H1 (cell line): Measurements from ENCODE around the gene WWP2. TPM values are rescaled to one million over a fixed set of nuclear protein-coding genes. Genes with fewer than 3 reads are reported as not detected.

Source experiments
- EGR1 ChIP-seq: IDR thresholded peaks from 2 replicates; pipeline ENCODE4 v1.6.1; 2011; ENCODE audit warnings: low read depth, low read length, borderline replicate concordance
- JUN ChIP-seq: IDR thresholded peaks from 2 replicates; pipeline ENCODE4 v1.6.1; 2011; ENCODE audit warnings: low read depth, mild to moderate bottlenecking, improper control_type of control experiment, low read length
- TEAD4 ChIP-seq: IDR thresholded peaks from 2 replicates; pipeline ENCODE4 v1.6.1; 2012; ENCODE audit warnings: low read depth, low read length, inconsistent platforms, mixed read lengths
- polyA plus RNA-seq, 7 experiments: library from polyadenylated mRNA; depleted of rRNA in 3 of 7; stranded (reverse) in 5 of 7; unstranded in 2 of 7; fragments of >200 nt in 5 of 7; fragments of 200-250 nt in 2 of 7; gene quantifications; 1 replicate in 5 of 7; 2 replicates in 1 of 7; 4 replicates in 1 of 7; pipeline versions ENCODE4 v1.2.1 to v1.2.3, GENCODE V29; 2011 to 2013; ENCODE audit warnings: missing spikeins in 2 of 7, mixed read lengths in 2 of 7
- total RNA-seq: library from RNA; stranded (reverse); fragmentation: NEBNext Ultra II Directional; extraction: Animal tissue kit (Norgen Biotek cat#: 25700); gene quantifications from 2 replicates; pipeline ENCODE4 v1.2.1, GENCODE V29; 2021
- TF ChIP-seq, protein P1 (sequence below): fragments of 300-600 bp; sonication (generic); IDR thresholded peaks from 2 replicates; pipeline ENCODE4 v1.7.1; 2012; ENCODE audit warnings: low read length, moderate library complexity, mild to moderate bottlenecking, inconsistent platforms; ENCODE audit not compliant: insufficient replicate concordance

The WWP2 gene
- total and polyA plus RNA-seq, 2 of the 8 experiments (the other 6 are each of a cell fraction or from before 2014, with no cell fraction given): 14.1 to 42.2 TPM

DNA sequence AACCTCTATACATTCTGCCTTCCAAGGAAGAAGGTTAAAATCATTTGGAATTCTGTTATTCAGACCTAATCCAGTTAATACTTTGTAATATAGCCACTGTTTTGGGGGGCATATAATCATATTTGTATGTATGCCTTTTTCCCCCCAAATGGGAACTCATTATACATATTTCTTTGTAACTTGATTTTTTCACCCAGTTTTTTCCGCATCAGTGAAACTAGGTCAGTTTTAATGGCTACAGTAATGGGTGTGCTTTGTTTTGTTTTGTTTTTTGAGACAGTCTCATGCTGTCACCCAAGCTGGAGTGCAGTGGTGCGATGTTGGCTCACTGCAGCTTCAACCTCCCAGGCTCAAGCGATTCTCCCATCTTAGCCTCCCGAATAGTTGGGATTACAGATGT lies 54.9 kb downstream of the WWP2 start (continued):
- TF ChIP-seq, protein P1, sequence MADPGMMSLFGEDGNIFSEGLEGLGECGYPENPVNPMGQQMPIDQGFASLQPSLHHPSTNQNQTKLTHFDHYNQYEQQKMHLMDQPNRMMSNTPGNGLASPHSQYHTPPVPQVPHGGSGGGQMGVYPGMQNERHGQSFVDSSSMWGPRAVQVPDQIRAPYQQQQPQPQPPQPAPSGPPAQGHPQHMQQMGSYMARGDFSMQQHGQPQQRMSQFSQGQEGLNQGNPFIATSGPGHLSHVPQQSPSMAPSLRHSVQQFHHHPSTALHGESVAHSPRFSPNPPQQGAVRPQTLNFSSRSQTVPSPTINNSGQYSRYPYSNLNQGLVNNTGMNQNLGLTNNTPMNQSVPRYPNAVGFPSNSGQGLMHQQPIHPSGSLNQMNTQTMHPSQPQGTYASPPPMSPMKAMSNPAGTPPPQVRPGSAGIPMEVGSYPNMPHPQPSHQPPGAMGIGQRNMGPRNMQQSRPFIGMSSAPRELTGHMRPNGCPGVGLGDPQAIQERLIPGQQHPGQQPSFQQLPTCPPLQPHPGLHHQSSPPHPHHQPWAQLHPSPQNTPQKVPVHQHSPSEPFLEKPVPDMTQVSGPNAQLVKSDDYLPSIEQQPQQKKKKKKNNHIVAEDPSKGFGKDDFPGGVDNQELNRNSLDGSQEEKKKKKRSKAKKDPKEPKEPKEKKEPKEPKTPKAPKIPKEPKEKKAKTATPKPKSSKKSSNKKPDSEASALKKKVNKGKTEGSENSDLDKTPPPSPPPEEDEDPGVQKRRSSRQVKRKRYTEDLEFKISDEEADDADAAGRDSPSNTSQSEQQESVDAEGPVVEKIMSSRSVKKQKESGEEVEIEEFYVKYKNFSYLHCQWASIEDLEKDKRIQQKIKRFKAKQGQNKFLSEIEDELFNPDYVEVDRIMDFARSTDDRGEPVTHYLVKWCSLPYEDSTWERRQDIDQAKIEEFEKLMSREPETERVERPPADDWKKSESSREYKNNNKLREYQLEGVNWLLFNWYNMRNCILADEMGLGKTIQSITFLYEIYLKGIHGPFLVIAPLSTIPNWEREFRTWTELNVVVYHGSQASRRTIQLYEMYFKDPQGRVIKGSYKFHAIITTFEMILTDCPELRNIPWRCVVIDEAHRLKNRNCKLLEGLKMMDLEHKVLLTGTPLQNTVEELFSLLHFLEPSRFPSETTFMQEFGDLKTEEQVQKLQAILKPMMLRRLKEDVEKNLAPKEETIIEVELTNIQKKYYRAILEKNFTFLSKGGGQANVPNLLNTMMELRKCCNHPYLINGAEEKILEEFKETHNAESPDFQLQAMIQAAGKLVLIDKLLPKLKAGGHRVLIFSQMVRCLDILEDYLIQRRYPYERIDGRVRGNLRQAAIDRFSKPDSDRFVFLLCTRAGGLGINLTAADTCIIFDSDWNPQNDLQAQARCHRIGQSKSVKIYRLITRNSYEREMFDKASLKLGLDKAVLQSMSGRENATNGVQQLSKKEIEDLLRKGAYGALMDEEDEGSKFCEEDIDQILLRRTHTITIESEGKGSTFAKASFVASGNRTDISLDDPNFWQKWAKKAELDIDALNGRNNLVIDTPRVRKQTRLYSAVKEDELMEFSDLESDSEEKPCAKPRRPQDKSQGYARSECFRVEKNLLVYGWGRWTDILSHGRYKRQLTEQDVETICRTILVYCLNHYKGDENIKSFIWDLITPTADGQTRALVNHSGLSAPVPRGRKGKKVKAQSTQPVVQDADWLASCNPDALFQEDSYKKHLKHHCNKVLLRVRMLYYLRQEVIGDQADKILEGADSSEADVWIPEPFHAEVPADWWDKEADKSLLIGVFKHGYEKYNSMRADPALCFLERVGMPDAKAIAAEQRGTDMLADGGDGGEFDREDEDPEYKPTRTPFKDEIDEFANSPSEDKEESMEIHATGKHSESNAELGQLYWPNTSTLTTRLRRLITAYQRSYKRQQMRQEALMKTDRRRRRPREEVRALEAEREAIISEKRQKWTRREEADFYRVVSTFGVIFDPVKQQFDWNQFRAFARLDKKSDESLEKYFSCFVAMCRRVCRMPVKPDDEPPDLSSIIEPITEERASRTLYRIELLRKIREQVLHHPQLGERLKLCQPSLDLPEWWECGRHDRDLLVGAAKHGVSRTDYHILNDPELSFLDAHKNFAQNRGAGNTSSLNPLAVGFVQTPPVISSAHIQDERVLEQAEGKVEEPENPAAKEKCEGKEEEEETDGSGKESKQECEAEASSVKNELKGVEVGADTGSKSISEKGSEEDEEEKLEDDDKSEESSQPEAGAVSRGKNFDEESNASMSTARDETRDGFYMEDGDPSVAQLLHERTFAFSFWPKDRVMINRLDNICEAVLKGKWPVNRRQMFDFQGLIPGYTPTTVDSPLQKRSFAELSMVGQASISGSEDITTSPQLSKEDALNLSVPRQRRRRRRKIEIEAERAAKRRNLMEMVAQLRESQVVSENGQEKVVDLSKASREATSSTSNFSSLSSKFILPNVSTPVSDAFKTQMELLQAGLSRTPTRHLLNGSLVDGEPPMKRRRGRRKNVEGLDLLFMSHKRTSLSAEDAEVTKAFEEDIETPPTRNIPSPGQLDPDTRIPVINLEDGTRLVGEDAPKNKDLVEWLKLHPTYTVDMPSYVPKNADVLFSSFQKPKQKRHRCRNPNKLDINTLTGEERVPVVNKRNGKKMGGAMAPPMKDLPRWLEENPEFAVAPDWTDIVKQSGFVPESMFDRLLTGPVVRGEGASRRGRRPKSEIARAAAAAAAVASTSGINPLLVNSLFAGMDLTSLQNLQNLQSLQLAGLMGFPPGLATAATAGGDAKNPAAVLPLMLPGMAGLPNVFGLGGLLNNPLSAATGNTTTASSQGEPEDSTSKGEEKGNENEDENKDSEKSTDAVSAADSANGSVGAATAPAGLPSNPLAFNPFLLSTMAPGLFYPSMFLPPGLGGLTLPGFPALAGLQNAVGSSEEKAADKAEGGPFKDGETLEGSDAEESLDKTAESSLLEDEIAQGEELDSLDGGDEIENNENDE: no peak
- TF ChIP-seq JUN (no peak), EGR1 (no peak), TEAD4 (no peak)
